ENCODE measurements around the gene NALCN.

NALCN gene

DNA sequence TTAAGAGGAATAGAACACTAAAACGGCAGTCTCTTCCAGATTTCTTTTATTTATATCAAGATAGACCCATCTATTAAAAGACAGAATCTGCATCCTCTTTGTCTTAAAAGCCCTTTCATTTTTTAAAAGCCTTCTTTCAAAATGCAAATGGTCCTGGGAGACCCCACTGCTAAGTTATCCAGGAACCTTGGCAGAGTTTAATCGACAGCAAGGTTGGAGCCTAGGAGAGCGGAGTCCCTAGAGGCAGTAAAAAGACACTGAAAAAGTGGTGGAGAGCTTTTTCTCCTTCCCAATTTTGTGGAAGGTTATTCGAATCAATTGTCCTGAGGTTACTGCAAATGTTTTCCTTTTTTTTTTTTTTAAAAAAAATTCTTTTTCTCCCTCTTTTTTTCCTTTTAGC lies 294.7 kb downstream of the NALCN start:
- TF ChIP-seq, protein P1, sequence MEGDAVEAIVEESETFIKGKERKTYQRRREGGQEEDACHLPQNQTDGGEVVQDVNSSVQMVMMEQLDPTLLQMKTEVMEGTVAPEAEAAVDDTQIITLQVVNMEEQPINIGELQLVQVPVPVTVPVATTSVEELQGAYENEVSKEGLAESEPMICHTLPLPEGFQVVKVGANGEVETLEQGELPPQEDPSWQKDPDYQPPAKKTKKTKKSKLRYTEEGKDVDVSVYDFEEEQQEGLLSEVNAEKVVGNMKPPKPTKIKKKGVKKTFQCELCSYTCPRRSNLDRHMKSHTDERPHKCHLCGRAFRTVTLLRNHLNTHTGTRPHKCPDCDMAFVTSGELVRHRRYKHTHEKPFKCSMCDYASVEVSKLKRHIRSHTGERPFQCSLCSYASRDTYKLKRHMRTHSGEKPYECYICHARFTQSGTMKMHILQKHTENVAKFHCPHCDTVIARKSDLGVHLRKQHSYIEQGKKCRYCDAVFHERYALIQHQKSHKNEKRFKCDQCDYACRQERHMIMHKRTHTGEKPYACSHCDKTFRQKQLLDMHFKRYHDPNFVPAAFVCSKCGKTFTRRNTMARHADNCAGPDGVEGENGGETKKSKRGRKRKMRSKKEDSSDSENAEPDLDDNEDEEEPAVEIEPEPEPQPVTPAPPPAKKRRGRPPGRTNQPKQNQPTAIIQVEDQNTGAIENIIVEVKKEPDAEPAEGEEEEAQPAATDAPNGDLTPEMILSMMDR (conservative IDR thresholded peaks at IDR 0.05; ENCODE audit: control insufficient read depth, insufficient read depth, low read depth, low read length): no peak
- DNase-seq (ENCODE audit: low read depth): no peak
- H3K4me3 ChIP-seq (ENCODE audit: control insufficient read depth, low read depth, low read length): no peak overlapping the region

DNA sequence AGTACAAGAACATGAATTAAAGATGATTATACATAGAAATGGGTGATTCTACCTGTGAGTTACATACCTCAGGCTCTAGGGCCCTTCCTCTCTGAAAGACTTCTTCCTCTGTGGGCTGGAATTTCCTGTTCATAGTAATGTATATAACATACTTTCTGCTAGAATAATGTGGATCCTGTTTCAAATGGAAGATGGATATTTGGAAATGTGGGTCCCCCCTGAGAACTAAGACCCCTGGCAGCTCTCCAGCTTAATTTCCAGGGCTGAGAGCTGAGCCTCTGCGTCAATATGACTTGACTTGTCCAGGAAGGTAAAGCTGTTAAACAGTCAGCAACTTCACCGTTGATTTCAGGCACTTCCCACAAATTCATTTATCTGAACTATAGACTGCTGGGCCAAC lies 296.3 kb downstream of the NALCN start:
- no peak overlapping the region for H3K4me3 ChIP-seq (ENCODE audit: control insufficient read depth, low read depth, low read length)
- DNase-seq (ENCODE audit: low read depth): no peak
- TF ChIP-seq, protein P1 (conservative IDR thresholded peaks at IDR 0.05; ENCODE audit: control insufficient read depth, insufficient read depth, low read depth, low read length): no peak

DNA sequence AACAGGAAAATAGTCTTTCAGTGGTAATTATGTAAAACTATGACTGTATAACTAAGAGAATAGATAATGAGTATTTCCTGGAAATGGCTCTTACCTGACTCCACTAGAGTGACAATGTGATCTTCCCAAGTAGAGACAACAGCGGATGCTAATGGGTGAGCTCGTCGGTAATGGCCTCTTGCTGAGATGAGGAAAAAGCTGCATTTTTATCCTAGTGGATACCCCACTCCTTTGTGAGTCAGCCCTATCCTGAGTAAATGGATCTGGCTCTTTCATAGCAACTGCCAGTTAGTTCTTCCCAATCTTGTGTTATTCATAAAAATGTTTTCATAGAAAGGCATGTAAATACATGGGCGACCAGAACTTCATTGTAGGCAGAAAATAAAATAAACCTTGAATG lies 299.5 kb downstream of the NALCN start:
- DNase-seq (ENCODE audit: low read depth): no peak
- no peak overlapping the region for H3K4me3 ChIP-seq (ENCODE audit: control insufficient read depth, low read depth, low read length)
- TF ChIP-seq, protein P1 (conservative IDR thresholded peaks at IDR 0.05; ENCODE audit: control insufficient read depth, insufficient read depth, low read depth, low read length): no peak

DNA sequence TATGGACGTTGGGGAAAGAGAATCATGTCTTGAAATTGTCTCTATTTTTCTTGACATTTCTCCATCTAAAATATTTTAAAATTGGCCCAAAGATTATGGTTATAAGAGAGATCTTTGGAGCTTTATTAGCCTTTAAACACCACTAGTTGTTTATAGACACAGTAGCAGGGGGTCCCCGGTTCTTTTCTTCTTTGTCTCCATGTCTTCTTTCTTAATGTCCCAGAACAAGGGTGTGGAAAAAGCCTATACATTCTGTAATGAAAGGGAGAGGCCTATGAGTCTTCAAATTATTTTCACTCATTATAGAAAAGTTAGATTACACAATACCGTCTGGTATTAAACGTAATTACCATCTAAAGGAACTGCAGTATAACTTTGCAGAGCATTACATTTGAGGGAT lies 300.0 kb downstream of the NALCN start:
- H3K4me3 ChIP-seq (ENCODE audit: control insufficient read depth, low read depth, low read length): no peak overlapping the region
- no peak for DNase-seq (ENCODE audit: low read depth)
- TF ChIP-seq, protein P1 (conservative IDR thresholded peaks at IDR 0.05; ENCODE audit: control insufficient read depth, insufficient read depth, low read depth, low read length): no peak

DNA sequence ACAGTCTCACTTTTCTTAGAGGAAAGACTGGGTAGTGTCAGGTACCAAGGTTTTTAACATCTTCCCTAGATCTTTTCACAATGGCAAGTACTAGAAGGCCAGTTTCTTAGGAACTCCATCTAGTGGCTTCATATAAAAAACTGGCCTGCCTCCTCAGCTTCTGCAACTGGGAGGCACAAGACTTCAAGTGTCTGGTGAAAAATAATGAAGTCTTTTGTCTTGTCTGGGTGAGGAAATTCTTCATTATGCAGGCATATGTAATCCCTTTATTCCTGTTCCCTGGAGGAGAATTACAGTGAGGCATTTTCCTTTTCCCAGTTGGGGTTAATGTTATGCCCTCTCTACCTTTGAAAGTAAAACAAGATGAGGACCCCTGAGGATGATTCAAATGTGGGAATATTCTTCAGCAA lies 300.5 kb downstream of the NALCN start:
- TF ChIP-seq, protein P1 (conservative IDR thresholded peaks at IDR 0.05; ENCODE audit: control insufficient read depth, insufficient read depth, low read depth, low read length): peak; percentile 25
- DNase-seq (ENCODE audit: low read depth): peak; percentile 10
- H3K4me3 ChIP-seq (ENCODE audit: control insufficient read depth, low read depth, low read length): no peak overlapping the region

DNA sequence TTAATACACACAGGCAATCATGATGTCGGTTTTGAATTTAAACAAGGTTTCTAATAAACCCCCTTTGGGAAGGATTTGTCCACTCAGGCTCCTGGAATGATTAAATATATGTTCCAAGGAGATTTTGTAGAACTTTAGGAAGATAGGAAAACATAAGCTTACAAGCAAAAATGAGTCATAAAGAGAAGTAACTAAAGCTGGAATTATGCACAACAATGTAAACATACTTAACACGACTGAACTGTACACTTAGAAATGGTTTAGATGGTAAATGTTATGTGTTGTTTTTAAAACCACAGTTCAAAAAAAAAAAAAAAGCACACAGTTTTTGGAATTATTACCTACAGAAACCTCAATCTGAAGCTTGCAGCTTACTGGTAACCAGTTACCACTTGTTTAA lies 304.4 kb downstream of the NALCN start:
- no peak for DNase-seq (ENCODE audit: low read depth)
- no peak overlapping the region for H3K4me3 ChIP-seq (ENCODE audit: control insufficient read depth, low read depth, low read length)
- TF ChIP-seq, protein P1 (conservative IDR thresholded peaks at IDR 0.05; ENCODE audit: control insufficient read depth, insufficient read depth, low read depth, low read length): no peak

DNA sequence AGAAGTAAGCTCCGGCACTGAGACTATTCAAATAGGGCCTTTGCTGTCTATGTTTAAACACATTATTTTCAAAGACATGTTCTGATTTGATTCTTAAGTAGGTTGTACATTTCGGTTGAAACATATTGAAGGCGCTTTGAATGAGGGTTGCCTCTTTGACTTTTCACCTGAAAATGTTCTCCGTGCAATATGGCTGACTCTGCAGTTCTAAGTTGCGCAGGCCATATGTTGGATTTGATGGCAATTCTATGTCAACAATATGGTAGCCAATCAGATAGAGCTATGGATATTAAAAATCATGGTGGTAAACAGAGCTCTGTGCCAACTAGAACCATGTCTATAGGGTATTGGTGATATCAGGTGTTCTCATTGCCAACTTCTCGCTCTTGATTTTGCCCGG lies 307.3 kb downstream of the NALCN start:
- H3K4me3 ChIP-seq (ENCODE audit: control insufficient read depth, low read depth, low read length): no peak overlapping the region
- no peak for DNase-seq (ENCODE audit: low read depth)
- TF ChIP-seq, protein P1 (conservative IDR thresholded peaks at IDR 0.05; ENCODE audit: control insufficient read depth, insufficient read depth, low read depth, low read length): no peak
